GM18505 (cell line): ENCODE data around the gene PPP1R9B.

ENCODE experiments used
- ATAC-seq: cut with Tn5 transposase; IDR thresholded peaks from one replicate; pipeline ENCODE4 v1.9.1; 2021; ENCODE audit not compliant: unreplicated experiment
- POLR2A ChIP-seq: IDR thresholded peaks from 4 replicates; pipeline ENCODE4 v1.6.1; 2011; ENCODE audit warnings: borderline replicate concordance; ENCODE audit not compliant: insufficient read depth, insufficient read length; ENCODE audit errors: extremely low read depth

PPP1R9B gene

DNA sequence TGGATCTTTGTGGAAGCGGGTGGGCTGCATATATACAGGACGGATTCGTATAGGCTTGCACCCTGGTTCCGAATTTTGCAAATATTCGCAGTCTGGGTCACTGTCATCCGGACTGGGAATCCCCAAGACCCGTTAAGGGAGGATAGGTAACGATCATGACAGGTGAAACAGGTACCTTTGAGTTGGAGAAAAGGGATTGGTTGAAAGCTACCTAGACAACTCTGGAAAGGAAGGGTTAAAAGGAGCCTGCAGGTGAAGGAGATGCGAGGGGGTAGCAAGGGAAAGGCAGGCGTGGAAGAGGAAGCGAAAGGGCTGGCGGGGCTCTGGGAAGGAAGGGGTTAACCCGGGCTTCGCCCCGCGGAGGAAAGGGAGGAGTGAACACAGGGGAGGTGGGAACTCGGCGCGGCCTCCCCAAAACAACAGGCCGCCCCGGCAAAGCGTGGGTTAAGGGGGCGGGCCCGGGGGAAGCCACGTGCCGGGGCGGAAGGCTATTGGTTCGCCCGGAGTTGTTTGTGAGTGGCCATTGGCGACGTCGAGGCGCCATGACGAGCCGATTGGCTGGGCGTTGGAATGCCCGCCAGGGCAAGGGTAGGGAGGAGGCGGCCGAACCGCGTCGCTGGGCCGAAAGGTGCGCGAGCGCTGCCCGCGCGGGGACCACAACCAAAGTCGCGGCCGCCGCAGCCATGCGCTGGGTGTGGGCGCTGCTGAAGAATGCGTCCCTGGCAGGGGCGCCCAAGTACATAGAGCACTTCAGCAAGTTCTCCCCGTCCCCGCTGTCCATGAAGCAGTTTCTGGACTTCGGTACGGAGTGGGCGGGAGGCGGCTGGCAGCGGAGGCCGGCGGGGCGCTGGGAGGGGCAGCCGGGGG, 55.5 kb downstream of the PPP1R9B start, which contains the start of gene PDK2:
Gene PDK2, plus strand, starts transcription at position 599 of the 867 bp plus-strand sequence. Its CDS starts 85 bp downstream, at position 684.
- peak; percentile 56 for TF ChIP-seq POLR2A
- ATAC-seq: peak; percentile 82

DNA sequence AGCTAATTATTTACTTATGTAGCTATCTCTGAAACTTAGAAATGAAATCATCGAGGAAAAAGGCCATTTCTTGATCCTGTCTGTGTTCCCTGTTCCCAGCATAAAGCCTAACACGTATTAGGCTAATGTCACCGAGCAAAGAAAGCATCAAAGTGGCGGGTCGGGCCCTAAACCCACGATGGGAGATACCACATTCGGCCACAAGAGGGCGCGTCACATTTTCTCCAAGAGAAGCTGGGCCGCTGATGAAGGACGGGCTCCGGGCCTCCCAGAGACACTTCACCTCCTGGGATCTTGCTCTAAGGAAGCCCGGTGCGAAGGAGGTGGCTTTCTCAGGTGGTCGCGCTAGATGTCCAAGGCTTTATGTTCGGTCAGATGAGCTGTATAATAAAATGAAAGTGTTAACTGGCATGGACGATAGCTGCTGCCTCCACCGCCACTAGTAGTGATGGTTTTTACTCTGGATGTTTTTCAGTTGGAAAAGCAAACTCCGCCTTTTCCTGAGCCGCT, 56.2 kb downstream of the PPP1R9B start:
- ATAC-seq: no peak
- no peak for TF ChIP-seq POLR2A

GRCh38 chr17:50093807-50094206, 56.7 kb downstream of the PPP1R9B start:
- ATAC-seq: no peak
- TF ChIP-seq POLR2A: no peak

GRCh38 chr17:50093246-50093645, 57.2 kb downstream of the PPP1R9B start:
- TF ChIP-seq POLR2A: no peak
- no peak for ATAC-seq

DNA sequence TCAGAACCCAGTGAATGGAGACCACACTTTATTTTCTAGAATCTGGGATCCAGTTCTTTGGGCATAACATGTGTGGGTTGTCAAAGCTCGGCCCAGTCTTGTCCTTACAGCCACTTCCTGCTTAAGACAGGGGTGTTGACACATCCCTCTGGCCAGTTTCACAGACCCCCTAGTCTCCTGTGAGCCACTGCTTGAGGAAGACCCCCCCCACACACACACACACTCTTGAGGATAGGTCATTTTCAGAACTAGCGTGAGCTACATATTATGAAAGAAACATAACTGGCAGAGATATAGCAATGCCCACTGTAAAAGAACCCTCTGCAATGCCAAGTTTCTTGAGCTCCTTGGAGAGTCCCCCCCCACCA, 58.6 kb downstream of the PPP1R9B start:
- no peak for TF ChIP-seq POLR2A
- no peak for ATAC-seq

DNA sequence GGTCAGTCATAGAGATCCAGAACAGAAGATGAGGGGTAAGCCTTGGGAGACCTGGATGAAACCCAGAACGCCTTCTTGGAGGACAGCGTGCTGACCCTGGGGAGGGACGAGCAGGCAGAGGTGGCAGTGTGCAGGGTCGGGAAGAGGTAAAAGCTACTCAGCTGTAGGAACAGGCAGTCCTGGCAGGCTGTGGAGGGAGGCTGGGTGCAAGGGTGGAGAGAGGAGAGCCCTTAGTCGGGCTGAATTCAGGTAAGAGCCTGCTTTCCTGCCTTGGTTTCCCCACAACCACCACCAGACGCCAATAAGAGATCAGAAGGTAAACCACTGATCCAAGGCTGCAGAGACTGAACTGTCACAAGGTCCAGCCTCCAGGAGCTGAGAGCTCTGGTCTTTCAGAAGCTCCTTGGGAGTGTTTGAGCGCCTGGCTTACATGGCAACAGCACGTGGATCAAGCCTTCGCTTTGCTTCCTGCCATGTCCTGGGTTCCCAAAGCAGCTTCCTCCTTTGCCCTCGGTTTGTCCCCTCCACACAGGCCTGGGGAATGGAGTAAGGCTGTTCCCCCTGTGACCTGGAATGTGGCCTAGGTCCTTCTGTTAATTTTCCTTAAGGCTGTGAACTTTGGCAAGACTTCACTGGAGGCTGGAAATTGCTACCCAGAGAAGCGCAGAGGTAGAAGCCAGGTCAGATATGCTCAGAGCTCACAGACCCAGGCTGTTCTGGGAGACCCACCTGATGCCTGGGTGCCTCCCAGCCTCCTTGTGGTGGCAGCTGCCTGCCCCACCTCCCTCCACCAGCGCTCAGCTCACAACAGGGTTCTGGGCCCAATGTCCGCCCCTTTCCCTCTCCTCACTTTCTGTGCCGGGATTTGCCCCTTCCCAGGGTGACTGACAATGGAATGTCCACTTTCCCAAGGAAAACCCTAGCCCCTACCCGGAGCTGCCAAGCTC, 59.2 kb downstream of the PPP1R9B start:
- no peak for TF ChIP-seq POLR2A
- no peak for ATAC-seq

GRCh38 chr17:50090071-50090470, 60.4 kb downstream of the PPP1R9B start:
- no peak for ATAC-seq
- TF ChIP-seq POLR2A: no peak

GRCh38 chr17:50088952-50089825, 61.3 kb downstream of the PPP1R9B start:
- TF ChIP-seq POLR2A: no peak

DNA sequence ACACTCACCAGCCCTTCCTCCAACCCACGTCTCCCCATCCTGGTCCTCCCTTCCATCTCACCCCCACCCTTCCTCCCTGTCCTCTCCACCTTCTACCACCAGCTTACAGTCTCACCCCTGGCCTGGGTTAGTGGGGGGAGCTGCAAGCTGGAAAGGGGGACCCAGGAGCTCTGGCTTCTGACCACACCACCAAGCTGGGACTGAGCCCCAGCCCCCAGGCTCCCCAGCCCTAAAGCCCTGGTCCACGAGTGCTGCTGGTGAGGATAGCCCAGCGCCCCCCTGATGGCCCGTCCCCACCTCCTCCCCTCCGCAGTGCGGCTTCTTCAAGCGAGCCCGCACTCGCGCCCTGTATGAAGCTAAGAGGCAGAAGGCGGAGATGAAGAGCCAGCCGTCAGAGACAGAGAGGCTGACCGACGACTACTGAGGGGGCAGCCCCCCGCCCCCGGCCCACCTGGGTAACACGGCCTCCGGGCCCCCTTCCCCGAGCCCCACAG, 62.5 kb downstream of the PPP1R9B start:
- ATAC-seq: no peak
- TF ChIP-seq POLR2A: no peak

More at GRCh38 chr17:50088952-50089825, 61.3 kb downstream of the PPP1R9B start:
- no peak for ATAC-seq

GRCh38 chr17:50087246-50087911, 63.1 kb downstream of the PPP1R9B start:
- no peak for ATAC-seq
- TF ChIP-seq POLR2A: no peak
